GM12891 (cell line): ENCODE measurements around the gene MTHFR.

Experiments
- DNase-seq: peaks from one replicate; pipeline ENCODE4 v3.0.0; 2011; ENCODE audit warnings: low spot score; ENCODE audit not compliant: insufficient read length
- FAIRE-seq: peaks from 2 replicates; lab custom pipeline; 2011; peaks lifted over from hg19 to GRCh38; lab: Jason Lieb, UNC
- PAX5 ChIP-seq: IDR thresholded peaks from 2 replicates; pipeline ENCODE4 v1.6.1; 2011; ENCODE audit warnings: low read length, moderate library complexity, mild to moderate bottlenecking; ENCODE audit not compliant: insufficient read depth, severe bottlenecking
- POLR2A ChIP-seq: IDR thresholded peaks from 2 replicates; pipeline ENCODE4 v1.6.1; 2011; ENCODE audit warnings: low read depth, low read length, control low read depth
- POLR2AphosphoS5 ChIP-seq: IDR thresholded peaks from 2 replicates; pipeline ENCODE4 v1.6.1; 2011; ENCODE audit warnings: low read depth, low read length, control low read depth
- POU2F2 ChIP-seq: IDR thresholded peaks from 2 replicates; pipeline ENCODE4 v1.6.1; 2011; ENCODE audit warnings: low read depth, mild to moderate bottlenecking, control low read depth, low read length, moderate library complexity
- SPI1 ChIP-seq: IDR thresholded peaks from 2 replicates; pipeline ENCODE4 v1.6.1; 2011; ENCODE audit warnings: low read depth, low read length, control low read depth
- TAF1 ChIP-seq: IDR thresholded peaks from 2 replicates; pipeline ENCODE4 v1.6.1; 2011; ENCODE audit warnings: low read depth, low read length, control low read depth

MTHFR gene

DNA sequence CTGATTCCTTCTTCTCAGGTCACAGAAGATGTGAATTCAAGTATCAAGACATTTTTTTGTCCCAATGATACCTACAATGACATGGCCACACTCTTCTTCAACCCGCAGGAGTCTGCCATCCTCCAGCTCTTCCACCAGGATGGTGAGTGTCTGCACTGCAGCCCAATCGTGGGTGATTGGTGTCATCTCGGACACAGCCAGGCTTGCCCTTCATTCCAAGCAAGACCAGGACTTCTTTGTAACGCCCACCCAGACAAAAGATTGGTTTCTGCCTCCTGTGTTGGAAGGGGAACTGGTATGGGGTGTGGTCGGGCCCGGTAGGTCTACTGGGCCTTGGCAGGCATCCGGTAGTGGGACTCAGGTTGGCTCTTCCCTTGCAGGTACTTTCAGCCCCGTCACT lies 27.7 kb upstream of the MTHFR start:
- FAIRE-seq (no peak), DNase-seq (no peak)
- TF ChIP-seq TAF1 (no peak), POLR2AphosphoS5 (no peak), PAX5 (no peak), POU2F2 (no peak), SPI1 (no peak), POLR2A (no peak)

DNA sequence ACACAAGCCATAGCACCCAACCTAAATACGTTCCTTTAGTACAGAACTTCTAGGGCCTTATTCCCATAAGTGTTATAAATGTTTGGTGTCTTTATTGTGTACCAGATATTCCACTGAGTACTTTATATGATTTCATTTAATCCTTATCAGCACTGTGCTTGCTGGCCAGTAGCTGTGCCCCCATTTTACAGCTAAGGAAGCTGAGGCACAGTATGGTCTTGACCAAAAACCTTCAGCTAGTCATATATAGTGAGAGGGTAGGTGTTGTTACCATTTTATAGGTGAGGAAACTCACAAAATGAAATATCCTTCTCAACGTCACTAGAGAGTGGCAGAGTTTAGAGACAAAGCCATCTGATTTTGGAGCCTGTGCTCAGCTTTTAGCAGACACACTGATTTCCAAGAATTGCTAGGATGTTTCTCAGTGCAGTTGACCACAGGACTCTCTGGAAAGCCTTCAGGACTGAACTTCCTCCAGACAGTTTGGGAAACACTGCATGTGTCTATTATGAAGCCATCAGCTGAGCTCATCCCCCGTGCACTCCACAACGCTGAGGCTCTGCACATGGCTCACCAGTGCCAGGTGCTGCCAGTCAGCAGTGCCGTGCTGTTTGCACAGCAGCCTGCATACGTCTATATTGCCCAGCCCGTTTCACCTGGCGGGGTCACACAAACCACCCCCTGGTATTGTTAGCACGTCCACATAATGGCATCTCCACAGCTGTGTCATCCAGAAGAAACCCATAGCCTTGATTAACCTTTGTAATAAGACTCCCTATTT lies 26.4 kb upstream of the MTHFR start:
- TF ChIP-seq POLR2A (no peak), SPI1 (no peak), POLR2AphosphoS5 (no peak), PAX5 (no peak), POU2F2 (no peak), TAF1 (no peak)
- no peak for FAIRE-seq
- no peak for DNase-seq

DNA sequence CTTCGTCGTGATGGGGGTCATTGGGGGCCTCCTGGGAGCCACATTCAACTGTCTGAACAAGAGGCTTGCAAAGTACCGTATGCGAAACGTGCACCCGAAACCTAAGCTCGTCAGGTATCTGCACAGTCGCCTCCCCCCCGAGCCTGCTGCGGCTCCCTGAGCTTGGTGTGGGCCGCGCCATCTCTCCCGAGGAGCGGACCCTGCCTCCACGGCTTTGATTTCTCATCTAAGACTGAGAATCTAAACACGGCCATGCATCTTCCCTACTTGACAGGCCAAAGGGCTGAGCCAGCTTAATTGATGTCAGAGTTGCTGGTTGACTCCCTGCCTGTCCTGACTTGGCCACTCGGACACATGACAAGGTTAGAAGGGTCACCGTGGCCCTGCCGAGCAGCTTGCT lies 22.7 kb upstream of the MTHFR start:
- DNase-seq, result no peak
- no peak for FAIRE-seq
- TF ChIP-seq SPI1 (no peak), POLR2A (no peak), PAX5 (no peak), POLR2AphosphoS5 (no peak), POU2F2 (no peak), TAF1 (no peak)

DNA sequence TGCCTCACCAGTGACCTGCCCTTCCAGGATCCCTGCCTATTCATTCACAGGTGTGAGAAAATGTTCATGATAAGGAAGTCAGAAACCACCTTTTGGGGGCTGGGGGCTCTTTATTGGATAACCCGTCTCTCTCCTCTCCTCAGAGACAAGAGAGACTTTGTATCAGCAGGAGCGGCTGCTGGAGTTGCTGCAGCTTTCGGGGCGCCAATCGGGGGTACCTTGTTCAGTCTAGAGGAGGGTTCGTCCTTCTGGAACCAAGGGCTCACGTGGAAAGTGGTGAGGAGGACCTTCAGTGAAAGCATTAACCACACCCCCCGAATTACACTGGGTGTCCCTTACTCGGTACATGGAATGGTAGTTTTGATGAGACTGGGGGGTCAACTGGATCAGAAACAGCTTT lies 21.2 kb upstream of the MTHFR start:
- FAIRE-seq (no peak), DNase-seq (no peak)
- TF ChIP-seq POLR2A (no peak), PAX5 (no peak), POLR2AphosphoS5 (no peak), TAF1 (no peak), POU2F2 (no peak), SPI1 (no peak)

DNA sequence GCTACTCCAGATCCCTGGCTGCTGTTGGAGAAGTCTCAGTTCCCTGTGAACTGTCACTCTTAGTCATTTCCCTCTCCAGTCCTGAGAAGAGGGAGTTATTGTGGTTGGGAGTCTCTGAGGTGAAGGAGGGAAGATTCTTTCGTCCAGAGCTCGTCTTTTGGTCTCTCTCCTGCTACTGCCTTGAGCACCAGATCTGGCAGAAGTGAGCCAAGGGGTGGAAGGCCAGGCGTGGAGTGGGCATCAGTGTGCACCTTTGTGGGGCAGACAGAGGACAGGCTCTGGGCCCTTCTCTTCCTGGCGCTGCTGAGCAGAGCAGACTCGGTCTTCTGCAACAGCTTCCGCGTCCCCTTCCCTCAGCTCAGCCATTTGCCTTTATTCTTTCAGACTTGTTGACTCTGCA lies 19.4 kb upstream of the MTHFR start:
- no peak for FAIRE-seq
- DNase-seq, result no peak
- TF ChIP-seq PAX5, result no peak
- TF ChIP-seq TAF1, result no peak
- no peak for TF ChIP-seq POU2F2
- TF ChIP-seq SPI1, result no peak
- TF ChIP-seq POLR2A, result no peak
- no peak for TF ChIP-seq POLR2AphosphoS5

DNA sequence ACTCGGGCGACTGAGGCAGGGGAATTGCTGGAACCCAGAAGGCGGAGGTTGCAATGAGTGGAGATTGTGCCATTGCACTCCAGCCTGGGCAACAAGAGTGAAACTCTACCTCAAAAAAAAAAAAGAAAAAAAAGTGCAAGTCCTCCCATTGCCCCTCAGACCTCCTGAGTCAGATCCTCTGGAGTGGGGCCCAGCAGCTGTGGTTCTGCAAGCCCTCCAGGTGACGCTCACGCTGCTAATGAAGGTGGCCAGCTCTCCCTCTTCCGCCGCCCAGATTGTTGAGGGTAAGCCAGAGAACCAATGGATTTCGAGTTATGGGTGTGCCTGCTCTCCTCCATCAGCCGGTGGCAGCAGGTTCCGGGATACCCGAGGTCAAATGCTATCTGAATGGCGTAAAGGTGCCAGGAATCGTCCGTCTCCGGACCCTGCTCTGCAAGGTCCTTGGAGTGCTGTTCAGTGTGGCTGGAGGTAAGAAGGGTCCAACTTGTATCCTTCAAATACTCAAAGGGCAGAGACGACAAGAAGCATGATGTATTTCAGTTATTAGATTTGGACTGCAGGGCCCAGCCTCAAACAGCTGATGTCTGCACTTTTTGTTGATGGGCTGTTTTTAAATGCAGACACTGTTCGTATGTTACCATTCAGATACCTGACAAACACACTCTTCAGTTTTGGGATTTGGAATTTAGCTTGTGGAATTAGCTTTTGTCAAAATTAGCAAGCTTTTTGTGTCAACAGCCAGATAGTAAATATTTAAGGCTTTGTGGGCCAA lies 17.8 kb upstream of the MTHFR start:
- TF ChIP-seq POU2F2 (no peak), SPI1 (no peak)
- FAIRE-seq, result no peak
- DNase-seq, result no peak

DNA sequence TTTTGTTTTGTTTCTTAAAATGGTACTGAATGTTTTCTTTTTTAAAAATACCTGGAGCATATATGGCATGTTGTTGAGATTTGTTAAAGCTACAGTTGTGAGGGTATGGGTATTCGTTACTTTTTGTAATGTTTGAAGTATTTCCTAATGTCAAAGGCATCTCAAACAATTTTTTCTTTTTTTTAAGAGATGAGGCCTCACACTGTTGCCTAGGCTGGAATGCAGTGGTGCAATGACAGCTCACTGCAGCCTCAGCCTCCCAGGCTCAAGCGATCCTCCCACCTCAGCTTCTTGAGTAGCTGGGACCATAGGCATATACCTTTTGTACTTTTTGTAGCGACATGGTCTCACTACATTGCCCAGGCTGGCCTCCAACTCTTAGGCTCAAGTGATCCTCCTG lies 16.3 kb upstream of the MTHFR start:
- no peak for DNase-seq
- TF ChIP-seq PAX5 (no peak), POLR2AphosphoS5 (no peak)
- FAIRE-seq, result no peak

DNA sequence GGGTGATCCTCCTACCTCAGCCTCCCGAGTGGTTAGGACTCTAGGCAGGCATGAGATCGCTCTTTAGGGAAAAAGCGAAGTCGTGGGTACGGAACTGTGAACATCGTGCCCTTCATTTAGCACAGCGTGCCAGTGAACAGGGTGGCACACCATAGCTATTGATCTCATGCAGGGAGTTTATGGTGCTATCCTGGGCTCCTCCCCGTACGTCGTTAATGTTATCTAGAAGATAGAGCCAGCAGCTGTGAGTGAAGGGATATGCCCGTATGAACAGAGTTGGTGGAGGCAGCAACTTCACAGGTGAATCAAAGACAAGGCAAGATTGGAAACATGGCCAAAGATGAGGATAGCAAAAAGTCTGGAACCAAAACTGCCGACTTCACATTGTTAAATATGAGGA lies 11.4 kb upstream of the MTHFR start:
- FAIRE-seq, result no peak
- DNase-seq, result no peak
- no peak for TF ChIP-seq POLR2A
- TF ChIP-seq SPI1, result no peak
- TF ChIP-seq POU2F2, result no peak
- no peak for TF ChIP-seq TAF1
- TF ChIP-seq PAX5, result no peak
- no peak for TF ChIP-seq POLR2AphosphoS5

DNA sequence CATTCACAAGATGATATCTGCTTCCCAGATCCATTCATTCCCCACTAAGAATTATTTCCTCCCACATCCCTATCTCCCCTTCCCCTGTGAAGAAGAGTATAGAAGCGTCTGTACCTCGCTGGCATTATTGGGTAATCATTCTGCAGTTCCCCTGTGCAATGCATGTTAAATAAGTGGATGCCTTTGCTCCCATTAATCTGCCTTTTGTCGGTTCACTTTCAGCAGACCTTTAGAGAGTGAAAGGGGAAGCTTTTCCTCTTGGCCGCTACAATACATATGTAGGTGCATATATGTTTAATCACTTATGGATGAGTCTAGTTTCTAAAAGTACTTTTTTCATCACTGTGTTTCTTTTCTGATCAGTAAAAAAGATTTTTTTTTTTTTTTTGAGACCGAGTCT lies 7.3 kb upstream of the MTHFR start:
- DNase-seq (no peak), FAIRE-seq (no peak)
- TF ChIP-seq POLR2A, result no peak
- TF ChIP-seq POU2F2, result no peak
- no peak for TF ChIP-seq POLR2AphosphoS5
- no peak for TF ChIP-seq PAX5
- TF ChIP-seq TAF1, result no peak
- no peak for TF ChIP-seq SPI1

DNA sequence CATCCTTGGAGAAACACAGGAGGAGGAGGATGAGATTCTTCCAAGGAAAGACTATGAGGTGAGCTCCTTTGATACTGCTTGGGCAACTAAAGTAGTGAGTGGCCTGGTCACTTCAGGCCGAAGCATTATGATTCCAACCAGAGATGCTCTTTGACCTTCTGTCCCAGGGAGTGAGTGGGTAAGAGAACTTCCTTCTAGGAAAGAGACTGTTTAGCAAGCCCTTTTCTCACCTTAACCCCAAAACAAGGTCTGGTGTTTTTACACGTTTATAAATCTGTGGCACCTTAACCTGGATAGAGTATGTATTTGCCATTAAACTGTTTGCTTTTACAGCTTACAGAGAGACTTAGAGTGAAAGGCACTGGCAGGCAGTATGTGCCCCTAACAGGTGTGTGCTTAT lies 1.4 kb upstream of the MTHFR start:
- DNase-seq, result no peak
- TF ChIP-seq PAX5 (no peak), POLR2AphosphoS5 (no peak), POU2F2 (no peak), POLR2A (no peak), TAF1 (no peak), SPI1 (no peak)
- FAIRE-seq, result no peak
